HAP-1 (cell line): ENCODE results near the gene CCNE1.
"Not testable (repeated sequence)": the region's sequence is repeated elsewhere in the genome, so short reads cannot be mapped to it uniquely, and the experiment has no call there.

Source experiments
- DNase-seq, 2 experiments: peaks; one replicate each; pipeline ENCODE4 v3.0.0-alpha.2; 2016 to 2020; ENCODE audit warnings: low spot score in 2 of 2
- H3K27me3 ChIP-seq: fragments of 250-450 bp; sonication (Bioruptor Pico); 2 replicates; pipeline ENCODE4 v1.5.1; 2020; ENCODE audit warnings: low read depth, mild to moderate bottlenecking, moderate library complexity
- H3K36me3 ChIP-seq: fragments of 250-450 bp; sonication (Bioruptor Pico); replicated peaks from 2 replicates; pipeline ENCODE4 v1.5.1; 2020; ENCODE audit warnings: mild to moderate bottlenecking
- H3K4me1 ChIP-seq: fragments of 250-450 bp; sonication (Bioruptor Pico); 2 replicates; pipeline ENCODE4 v1.5.1; 2020; ENCODE audit warnings: mild to moderate bottlenecking
- H3K4me3 ChIP-seq: fragments of 250-450 bp; sonication (Bioruptor Pico); 2 replicates; pipeline ENCODE4 v1.5.1; 2020; ENCODE audit warnings: mild to moderate bottlenecking, moderate library complexity
- H3K9me3 ChIP-seq: fragments of 250-450 bp; sonication (Bioruptor Pico); 2 replicates; pipeline ENCODE4 v1.5.1; 2020; ENCODE audit warnings: mild to moderate bottlenecking, moderate library complexity
- in situ Hi-C: fragments of 300-500 bp; cut with MboI; formaldehyde crosslinking; loops from 3 replicates; pipeline ENCODE4 v1.14.3; 2020; ENCODE audit warnings: low sequenced_read_pairs, inconsistent platforms, mixed read lengths

Gene CCNE1

DNA sequence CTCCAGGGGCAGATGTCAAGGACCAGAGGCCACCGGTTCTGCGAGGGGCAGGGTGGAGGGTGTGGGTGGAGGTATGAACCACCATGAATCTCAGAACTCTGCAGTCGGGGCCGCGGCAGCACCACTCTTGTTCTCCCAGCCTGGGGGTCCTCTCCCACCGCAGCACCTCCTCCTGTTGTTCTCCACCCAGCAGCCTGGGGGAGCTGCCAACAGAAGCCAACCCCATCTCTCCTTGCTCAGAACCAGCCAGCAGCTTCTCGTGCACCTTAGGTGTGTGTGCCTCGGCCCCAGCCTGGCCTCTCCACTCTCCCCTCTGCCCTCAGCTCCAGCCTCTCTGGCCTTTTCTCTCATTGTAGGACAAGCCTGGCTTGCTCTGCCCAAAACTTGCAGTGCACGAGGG lies 31.9 kb upstream of the CCNE1 start:
- no peak for DNase-seq
- Histone ChIP-seq H3K4me1 (no peaks in the 10 kb centered on the region), H3K9me3 (no peaks in the 10 kb centered on the region), H3K4me3 (no peak overlapping the region), H3K27me3 (no peaks in the 10 kb centered on the region), H3K36me3 (no peaks in the 10 kb centered on the region)
- in situ Hi-C loops: no loop called here

DNA sequence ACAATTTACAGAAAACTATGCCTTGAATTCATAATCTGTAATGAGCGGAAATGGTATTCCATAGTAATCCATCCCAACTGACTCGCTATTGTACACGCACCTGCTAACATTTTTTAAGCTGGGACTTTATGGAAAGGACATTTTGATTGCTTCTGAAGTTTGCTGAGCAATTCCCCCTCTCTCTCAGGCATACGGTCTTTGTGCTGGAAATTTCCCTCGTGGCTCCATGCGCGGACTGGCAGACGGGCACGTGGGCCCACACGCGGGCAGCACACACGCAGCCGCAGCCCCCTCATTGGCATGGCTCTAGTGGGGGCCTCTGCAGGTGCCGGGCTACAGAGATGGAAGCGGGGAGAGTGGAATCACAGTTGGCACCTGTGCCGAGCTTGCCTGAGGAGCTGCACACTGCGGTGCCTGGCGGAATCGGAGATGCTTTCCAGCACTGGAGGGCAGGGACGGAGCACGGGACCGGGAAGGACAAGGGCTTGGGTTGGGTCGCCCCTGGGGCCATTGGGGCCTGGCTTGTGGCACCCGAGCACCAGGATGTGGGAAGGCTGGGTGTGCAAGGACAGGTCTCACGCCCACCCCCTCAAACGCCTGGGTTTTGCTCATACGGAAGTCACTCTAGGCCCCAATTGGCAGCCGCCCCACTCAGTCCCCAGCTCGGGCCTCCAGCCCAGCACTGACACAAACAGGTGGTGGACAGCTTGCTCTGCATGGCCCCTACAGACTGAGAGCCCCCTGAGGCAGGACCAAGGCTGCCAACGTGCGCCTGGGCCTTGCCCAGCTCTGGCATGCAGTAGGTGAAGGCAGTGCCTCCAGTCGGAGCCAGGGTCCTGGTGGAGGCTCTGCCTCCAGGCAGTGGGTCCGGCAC lies 30.2 kb upstream of the CCNE1 start:
- in situ Hi-C loops: no loop called here
- Histone ChIP-seq H3K4me1 (no peaks in the 10 kb centered on the region), H3K4me3 (no peak overlapping the region), H3K9me3 (no peaks in the 10 kb centered on the region), H3K36me3 (no peaks in the 10 kb centered on the region), H3K27me3 (no peaks in the 10 kb centered on the region)
- no peak for DNase-seq

DNA sequence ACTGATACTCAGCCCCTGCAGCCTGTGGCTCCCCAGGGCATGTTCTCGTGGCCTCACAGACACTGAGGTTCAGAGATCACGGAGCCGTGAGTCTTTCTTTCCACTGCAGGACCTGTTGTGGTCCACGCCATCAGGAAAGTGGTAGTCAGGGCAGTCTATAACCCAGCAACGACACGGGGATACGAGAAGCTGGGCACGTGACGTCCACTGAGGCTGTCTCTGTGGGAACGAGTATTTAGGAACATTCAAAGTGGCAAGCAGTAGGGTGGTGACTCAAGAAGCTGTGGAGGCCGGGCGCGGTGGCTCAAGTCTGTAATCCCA lies 29.6 kb upstream of the CCNE1 start:
- Histone ChIP-seq H3K27me3 (no peaks in the 10 kb centered on the region), H3K4me3 (no peak overlapping the region), H3K9me3 (no peaks in the 10 kb centered on the region), H3K36me3 (no peaks in the 10 kb centered on the region), H3K4me1 (no peaks in the 10 kb centered on the region)
- in situ Hi-C loops: no loop called here
- DNase-seq: no peak

DNA sequence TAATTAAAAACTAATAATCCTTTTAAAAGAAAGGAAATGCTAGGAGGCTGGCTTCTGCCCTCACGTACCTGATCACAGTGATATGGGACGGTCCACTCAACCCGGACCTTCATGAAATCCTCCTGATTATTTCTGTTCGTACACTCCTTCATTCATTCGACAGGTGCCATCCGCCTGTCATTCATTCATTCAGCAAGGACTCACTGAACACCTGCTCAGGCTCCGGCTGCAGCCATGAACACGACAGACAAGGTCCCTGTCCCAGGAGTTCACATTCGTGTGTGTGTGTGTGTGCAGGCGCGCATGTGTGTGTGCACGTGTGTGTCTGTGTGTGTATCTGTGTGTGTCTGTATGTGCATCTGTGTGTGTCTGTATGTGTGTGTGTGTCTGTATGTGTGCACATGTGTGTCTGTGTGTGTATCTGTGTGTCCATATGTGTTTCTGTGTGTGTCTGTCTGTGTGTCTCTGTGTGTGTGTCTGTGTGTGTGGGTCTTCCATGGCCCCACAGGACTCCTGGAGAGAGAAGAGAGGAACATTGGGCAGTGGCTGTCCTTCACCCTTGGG lies 28.1 kb upstream of the CCNE1 start:
- Histone ChIP-seq H3K27me3 (no peaks in the 10 kb centered on the region), H3K4me1 (no peaks in the 10 kb centered on the region), H3K36me3 (no peaks in the 10 kb centered on the region), H3K9me3 (no peaks in the 10 kb centered on the region), H3K4me3 (no peak overlapping the region)
- in situ Hi-C loops: no loop called here
- no peak for DNase-seq

DNA sequence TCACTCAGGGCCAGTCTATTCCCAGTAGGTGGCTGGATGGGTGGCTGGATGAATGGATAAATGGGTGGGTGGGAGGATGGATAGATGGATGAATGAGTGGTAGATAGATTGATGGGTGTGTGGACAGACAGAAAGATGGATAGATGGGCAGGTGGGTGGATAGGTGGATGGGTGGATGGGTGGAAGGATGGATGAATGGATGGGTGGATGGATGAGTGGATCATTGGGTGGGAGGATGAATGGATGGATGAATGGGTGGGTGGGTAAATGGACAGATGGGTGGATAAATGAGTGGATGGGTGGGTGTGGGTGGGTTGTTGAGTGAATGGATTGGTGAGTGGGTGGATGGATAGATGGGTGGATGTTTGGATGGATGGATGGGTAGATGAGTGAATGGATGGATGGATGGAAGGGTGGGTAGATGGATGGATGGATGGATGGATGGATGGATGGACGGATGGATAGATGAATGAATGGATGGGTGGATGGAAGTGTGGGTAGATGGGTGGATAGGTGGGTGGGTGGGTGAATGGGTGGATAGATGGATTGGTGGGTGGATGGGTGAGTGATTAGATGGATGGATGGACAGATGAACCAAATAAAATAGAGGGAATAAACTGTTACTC lies 27.1 kb upstream of the CCNE1 start:
- Histone ChIP-seq H3K36me3 (no peaks in the 10 kb centered on the region), H3K4me1 (no peaks in the 10 kb centered on the region), H3K9me3 (no peaks in the 10 kb centered on the region), H3K4me3 (no peak overlapping the region), H3K27me3 (no peaks in the 10 kb centered on the region)
- in situ Hi-C loops: no loop called here
- no peak for DNase-seq

DNA sequence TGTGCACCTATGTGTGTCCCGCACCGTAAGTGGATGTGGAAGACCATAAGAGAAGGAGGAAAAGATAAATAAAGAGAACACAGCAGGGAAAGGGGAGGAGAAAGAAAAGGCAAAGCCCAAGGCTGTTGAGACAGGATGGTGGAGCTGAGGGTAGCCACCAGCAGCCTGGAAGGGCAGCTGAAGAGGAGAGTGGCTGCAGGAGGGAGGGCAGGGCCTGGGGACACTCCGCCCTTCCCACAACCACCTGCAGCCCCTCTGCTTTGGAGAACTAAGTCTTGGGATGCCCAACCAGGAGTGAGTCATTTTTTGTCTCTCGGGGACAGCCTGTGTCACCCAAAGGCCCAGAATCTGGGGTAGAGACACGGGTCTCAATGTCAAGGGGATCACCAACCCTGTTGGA lies 26.4 kb upstream of the CCNE1 start:
- H3K4me1 ChIP-seq: no peaks in the 10 kb centered on the region
- no peaks in the 10 kb centered on the region for H3K27me3 ChIP-seq
- no peak for DNase-seq
- H3K9me3 ChIP-seq: no peaks in the 10 kb centered on the region
- H3K36me3 ChIP-seq: no peaks in the 10 kb centered on the region
- H3K4me3 ChIP-seq: no peak overlapping the region
- in situ Hi-C loops: no loop called here

DNA sequence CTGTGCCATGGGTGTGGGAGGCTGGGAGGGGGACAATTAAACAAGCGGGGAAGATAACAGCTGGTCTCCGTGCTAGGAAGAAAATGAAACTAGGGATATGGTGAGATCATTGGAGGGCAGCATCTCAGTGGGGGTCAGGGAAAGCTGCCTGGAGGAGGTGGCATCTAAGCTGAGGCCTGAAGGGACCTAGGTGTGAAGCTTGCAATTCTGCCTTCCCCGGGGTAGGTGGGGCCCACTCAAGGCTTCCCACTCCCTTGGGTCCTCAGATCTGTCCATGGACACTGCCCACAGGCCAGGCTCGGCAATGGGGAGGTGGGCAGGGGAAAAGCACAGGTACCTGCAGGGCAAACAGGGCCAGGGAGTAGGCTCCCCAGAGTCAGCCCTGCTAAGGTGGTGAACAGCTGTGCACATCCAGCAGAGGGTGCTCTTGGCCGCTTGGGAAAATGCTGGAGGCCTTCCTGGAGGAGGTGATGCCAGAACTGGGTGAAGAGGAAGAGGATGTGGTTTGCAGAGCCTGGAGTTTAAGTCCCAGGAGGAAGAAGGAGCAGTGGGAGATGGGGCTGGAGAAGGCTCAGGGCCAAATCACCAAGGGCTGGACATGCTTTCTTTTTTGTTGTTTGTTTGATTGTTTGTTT lies 25.7 kb upstream of the CCNE1 start:
- H3K36me3 ChIP-seq: no peaks in the 10 kb centered on the region
- no peaks in the 10 kb centered on the region for H3K27me3 ChIP-seq
- no peak overlapping the region for H3K4me3 ChIP-seq
- in situ Hi-C loops: no loop called here
- DNase-seq: no peak
- H3K4me1 ChIP-seq: no peaks in the 10 kb centered on the region
- H3K9me3 ChIP-seq: no peaks in the 10 kb centered on the region

DNA sequence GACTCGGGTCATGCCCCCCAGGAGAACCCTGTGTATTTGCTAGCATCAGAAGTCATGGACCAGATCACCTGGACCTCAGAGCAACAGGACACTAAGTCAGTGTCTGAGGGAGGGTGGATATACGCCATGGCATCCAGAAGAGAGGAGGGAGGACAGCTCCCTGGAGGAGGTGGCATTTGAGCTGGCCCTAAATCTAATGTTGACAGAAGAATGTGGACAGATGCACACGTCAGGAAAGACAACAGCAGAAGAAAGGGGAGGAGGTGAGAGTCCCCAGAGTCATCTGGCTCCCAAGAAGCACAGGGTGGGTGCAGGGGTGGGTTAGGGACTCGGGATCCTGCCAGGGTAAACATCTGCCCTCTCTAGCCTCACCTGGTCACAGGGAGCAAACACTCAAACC lies 24.5 kb upstream of the CCNE1 start:
- Histone ChIP-seq H3K27me3 (no peaks in the 10 kb centered on the region), H3K4me3 (no peak overlapping the region)
- no peak for DNase-seq

DNA sequence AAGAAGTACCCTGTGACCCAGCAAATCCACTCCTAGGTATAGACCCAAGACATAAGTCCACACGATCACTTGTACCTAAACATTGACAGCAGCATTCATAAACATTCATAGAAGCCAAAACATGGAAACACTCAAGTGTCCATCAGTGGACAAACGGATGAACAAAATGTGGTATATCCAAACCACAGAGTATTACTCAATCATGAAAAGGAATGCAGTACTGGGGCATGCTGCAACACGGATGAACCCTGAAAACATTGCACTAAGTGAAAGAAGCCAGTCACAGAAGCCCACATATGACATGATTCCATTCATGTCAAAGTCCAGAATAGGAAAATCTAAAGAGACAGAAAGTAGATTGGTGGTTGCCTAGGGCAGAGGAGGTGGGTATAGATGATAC lies 22.8 kb upstream of the CCNE1 start:
- H3K27me3 ChIP-seq: no peaks in the 10 kb centered on the region
- no peak for DNase-seq

More for the DNA sequence above, 24.5 kb upstream of the CCNE1 start:
- Histone ChIP-seq H3K4me1 (no peaks in the 10 kb centered on the region), H3K36me3 (no peaks in the 10 kb centered on the region), H3K9me3 (no peaks in the 10 kb centered on the region)
- in situ Hi-C loops: no loop called here

DNA sequence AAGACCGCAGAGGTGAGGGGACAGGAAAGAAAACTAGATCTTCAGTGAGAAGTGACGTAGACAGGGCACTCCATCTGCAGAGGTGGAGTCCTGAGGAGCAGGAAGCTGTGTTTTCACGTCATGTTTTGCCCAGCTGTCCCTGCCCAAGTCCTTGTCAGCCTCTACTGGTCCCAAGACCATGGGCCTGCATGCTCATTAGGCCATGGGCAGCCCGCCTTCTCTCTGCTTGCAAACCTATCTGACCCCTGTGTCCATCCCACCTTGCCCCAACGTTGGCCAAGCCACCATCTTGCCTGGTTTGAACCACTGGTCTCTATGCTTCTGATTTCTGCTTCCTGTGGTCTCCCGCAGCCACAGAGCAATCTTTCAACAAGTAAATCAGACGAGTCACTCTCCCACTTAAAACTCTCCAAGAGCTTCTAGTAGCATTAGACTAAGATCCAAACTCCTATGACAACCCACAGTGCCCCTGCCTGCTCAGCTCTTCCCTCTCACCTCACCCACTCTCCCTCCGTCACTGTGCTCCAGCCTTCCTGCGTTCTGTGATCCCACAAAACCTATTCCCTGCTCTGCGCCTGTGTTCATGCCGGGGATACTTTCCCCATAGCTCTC lies 18.6 kb upstream of the CCNE1 start:
- in situ Hi-C loops: no loop called here
- H3K4me3 ChIP-seq: no peak overlapping the region
- H3K9me3 ChIP-seq: no peaks in the 10 kb centered on the region
- no peaks in the 10 kb centered on the region for H3K4me1 ChIP-seq
- H3K36me3 ChIP-seq: no peaks in the 10 kb centered on the region
- H3K27me3 ChIP-seq: no peaks in the 10 kb centered on the region
- DNase-seq: no peak

More for the DNA sequence above, 22.8 kb upstream of the CCNE1 start:
- H3K4me3 ChIP-seq: no peak overlapping the region
- no peaks in the 10 kb centered on the region for H3K4me1 ChIP-seq
- no peaks in the 10 kb centered on the region for H3K36me3 ChIP-seq
- H3K9me3 ChIP-seq: no peaks in the 10 kb centered on the region
- in situ Hi-C loops: no loop called here

DNA sequence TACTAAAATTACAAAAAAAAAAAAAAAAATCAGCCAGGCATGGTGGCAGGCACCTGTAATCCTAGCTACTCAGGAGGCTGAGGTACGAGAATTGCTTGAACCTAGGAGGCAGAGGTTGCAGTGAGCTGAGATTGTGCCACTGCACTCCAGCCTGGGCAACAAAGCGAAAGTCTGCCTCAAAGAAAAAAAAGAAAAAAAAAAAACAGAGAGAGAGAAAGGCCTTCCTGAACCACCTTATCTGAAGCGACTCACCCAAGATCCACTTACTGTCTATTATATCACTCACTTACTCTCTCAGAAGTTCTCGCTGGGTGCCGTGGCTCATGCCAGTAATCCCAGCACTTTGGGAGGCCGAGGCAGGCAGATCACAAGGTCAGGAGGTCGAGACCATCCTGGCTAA lies 17.3 kb upstream of the CCNE1 start:
- H3K27me3 ChIP-seq, H3K4me1 ChIP-seq, DNase-seq, H3K36me3 ChIP-seq, H3K9me3 ChIP-seq, H3K4me3 ChIP-seq, in situ Hi-C loops: not testable (repeated sequence)

DNA sequence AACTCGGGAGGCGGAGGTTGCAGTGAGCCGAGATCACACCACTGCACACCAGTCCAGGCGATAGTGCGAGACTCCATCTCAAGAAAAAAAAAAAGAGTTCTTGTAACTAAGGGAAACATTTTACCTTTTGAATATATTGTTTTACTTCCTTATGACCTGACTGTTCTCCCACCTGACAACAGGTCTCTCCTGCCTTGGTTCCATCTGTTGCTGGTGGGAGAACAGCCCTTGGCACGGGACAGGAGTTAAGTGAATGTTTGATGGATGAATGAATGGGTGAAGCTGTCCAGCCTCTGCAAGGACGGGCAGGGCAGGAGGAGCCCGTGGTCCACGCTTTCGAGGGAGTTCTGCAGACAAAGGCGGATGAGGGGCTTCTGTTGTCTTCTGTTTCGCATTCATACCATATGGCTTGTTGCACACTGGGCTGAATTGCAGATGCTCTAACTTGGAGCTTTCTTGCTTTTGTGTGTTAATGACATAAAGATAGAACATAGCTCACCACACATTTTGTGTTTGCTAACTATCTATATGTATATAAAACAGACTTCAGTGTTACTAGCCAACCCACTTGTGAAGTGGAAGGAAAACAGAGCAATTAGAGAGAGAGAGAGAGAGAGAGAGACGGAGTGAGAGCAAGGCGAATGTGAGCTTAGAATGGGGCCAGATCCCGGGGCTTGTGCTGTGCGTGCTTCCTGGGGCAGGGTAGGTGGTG lies 16.2 kb upstream of the CCNE1 start:
- in situ Hi-C loops: no loop called here
- no peaks in the 10 kb centered on the region for H3K27me3 ChIP-seq

DNA sequence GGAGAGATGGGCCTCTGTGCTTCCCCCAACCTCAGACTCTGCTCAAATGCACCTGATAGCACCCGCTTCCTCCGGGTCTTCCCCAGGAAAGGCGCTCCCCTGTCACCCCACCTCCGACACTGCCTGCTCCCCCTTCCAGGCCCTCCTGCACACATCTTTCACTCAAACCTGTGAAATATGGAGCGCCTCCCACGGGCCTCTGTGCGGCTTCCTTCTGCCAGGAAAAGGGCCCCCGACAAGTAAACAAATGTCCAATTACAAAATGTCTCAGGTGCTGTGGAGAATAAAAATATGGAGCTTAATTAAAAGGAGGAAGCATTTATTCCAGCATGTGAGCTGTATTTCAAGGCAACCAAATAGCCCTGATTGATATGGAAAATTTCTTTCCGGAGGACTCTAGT lies 15.6 kb upstream of the CCNE1 start:
- in situ Hi-C loops: no loop called here
- DNase-seq: no peak
- no peak overlapping the region for H3K4me3 ChIP-seq
- no peaks in the 10 kb centered on the region for H3K9me3 ChIP-seq
- no peaks in the 10 kb centered on the region for H3K4me1 ChIP-seq
- no peaks in the 10 kb centered on the region for H3K36me3 ChIP-seq
- H3K27me3 ChIP-seq: no peaks in the 10 kb centered on the region

More for the DNA sequence above, 16.2 kb upstream of the CCNE1 start:
- Histone ChIP-seq H3K36me3 (no peaks in the 10 kb centered on the region), H3K4me1 (no peaks in the 10 kb centered on the region), H3K4me3 (no peak overlapping the region), H3K9me3 (no peaks in the 10 kb centered on the region)
- DNase-seq: no peak
